ENCODE results near the gene GRIA1.

The GRIA1 gene

GRCh38 chr5:153490118-153491037, at the start of gene GRIA1:
Gene GRIA1, plus strand, starts transcription at chr5:153490670.
- H3K4me1 ChIP-seq (ENCODE audit: control insufficient read depth in 1 of 2, insufficient read depth in 2 of 2, low read length in 2 of 2) = no peaks in the 10 kb centered on the region
- H3K9me3 ChIP-seq (ENCODE audit: control insufficient read depth in 1 of 2, low read length in 2 of 2) = no peaks in the 10 kb centered on the region
- no peak within 1 kb of the TSS for H3K27ac ChIP-seq (ENCODE audit: low read depth, low read length)
- H3K36me3 ChIP-seq (ENCODE audit: control insufficient read depth in 1 of 2, insufficient read depth in 2 of 2, low read length in 2 of 2) = no peaks in the 10 kb centered on the region
- peaks cover 15 to 19% of the 10 kb centered on the region in 2 donors for H3K27me3 ChIP-seq (ENCODE audit: control insufficient read depth in 1 of 2, insufficient read depth in 2 of 2, low read length in 2 of 2)
- no peak within 1 kb of the TSS for H3K9ac ChIP-seq (ENCODE audit: low read depth in 1 of 2, low read length in 2 of 2)
- no peak within 1 kb of the TSS for H3K4me3 ChIP-seq (ENCODE audit: low read depth in 1 of 2, low read length in 2 of 2)

GRCh38 chr5:153445875-153446579, 44.4 kb upstream of the GRIA1 start:
- no peaks in the 10 kb centered on the region for H3K4me1 ChIP-seq (ENCODE audit: control insufficient read depth in 1 of 2, insufficient read depth in 2 of 2, low read length in 2 of 2)
- no peak overlapping the region for H3K27ac ChIP-seq (ENCODE audit: low read depth, low read length)
- no peaks in the 10 kb centered on the region for H3K27me3 ChIP-seq (ENCODE audit: control insufficient read depth in 1 of 2, insufficient read depth in 2 of 2, low read length in 2 of 2)
- no peaks in the 10 kb centered on the region for H3K36me3 ChIP-seq (ENCODE audit: control insufficient read depth in 1 of 2, insufficient read depth in 2 of 2, low read length in 2 of 2)
- H3K4me3 ChIP-seq (ENCODE audit: low read depth in 1 of 2, low read length in 2 of 2) = no peak overlapping the region
- H3K9ac ChIP-seq (ENCODE audit: low read depth in 1 of 2, low read length in 2 of 2) = no peak overlapping the region
- no peaks in the 10 kb centered on the region for H3K9me3 ChIP-seq (ENCODE audit: control insufficient read depth in 1 of 2, low read length in 2 of 2)

DNA sequence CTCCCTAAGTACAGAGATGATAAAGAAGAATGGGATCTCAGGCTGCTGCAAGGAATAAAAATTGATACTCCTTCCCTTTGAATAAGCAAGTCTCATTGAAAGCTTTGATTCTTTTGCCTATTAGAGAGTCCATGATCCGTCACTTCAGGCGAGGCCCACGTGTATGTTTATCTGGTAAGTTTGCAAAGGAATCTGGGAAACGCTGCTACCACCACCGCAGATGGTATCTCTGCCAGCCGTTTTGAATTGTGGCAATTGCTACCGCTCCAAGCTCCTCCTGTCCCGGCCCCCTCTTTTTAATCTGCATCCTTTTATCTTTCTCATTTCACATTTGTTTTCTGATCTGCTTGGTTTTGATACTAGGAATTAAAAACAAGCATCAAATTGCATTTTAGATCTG, 42.9 kb upstream of the GRIA1 start:
- Histone ChIP-seq H3K4me1 (ENCODE audit: control insufficient read depth in 1 of 2, insufficient read depth in 2 of 2, low read length in 2 of 2) (no peaks in the 10 kb centered on the region), H3K9me3 (ENCODE audit: control insufficient read depth in 1 of 2, low read length in 2 of 2) (no peaks in the 10 kb centered on the region), H3K36me3 (ENCODE audit: control insufficient read depth in 1 of 2, insufficient read depth in 2 of 2, low read length in 2 of 2) (no peaks in the 10 kb centered on the region), H3K9ac (ENCODE audit: low read depth in 1 of 2, low read length in 2 of 2) (no peak overlapping the region), H3K27ac (ENCODE audit: low read depth, low read length) (no peak overlapping the region), H3K27me3 (ENCODE audit: control insufficient read depth in 1 of 2, insufficient read depth in 2 of 2, low read length in 2 of 2) (no peaks in the 10 kb centered on the region), H3K4me3 (ENCODE audit: low read depth in 1 of 2, low read length in 2 of 2) (no peak overlapping the region)

- Histone ChIP-seq H3K4me1 (ENCODE audit: control insufficient read depth in 1 of 2, insufficient read depth in 2 of 2, low read length in 2 of 2) (no peaks in the 10 kb centered on the region), H3K4me3 (ENCODE audit: low read depth in 1 of 2, low read length in 2 of 2) (no peak overlapping the region), H3K9me3 (ENCODE audit: control insufficient read depth in 1 of 2, low read length in 2 of 2) (no peaks in the 10 kb centered on the region), H3K27me3 (ENCODE audit: control insufficient read depth in 1 of 2, insufficient read depth in 2 of 2, low read length in 2 of 2) (no peaks in the 10 kb centered on the region), H3K9ac (ENCODE audit: low read depth in 1 of 2, low read length in 2 of 2) (no peak overlapping the region), H3K27ac (ENCODE audit: low read depth, low read length) (no peak overlapping the region), H3K36me3 (ENCODE audit: control insufficient read depth in 1 of 2, insufficient read depth in 2 of 2, low read length in 2 of 2) (no peaks in the 10 kb centered on the region)
These were observed 34.1 kb upstream of the GRIA1 start for GRCh38 chr5:153456354-153456753.

GRCh38 chr5:153456993-153457392, 33.5 kb upstream of the GRIA1 start:
- H3K27me3 ChIP-seq (ENCODE audit: control insufficient read depth in 1 of 2, insufficient read depth in 2 of 2, low read length in 2 of 2) = no peaks in the 10 kb centered on the region
- H3K27ac ChIP-seq (ENCODE audit: low read depth, low read length) = no peak overlapping the region
- H3K36me3 ChIP-seq (ENCODE audit: control insufficient read depth in 1 of 2, insufficient read depth in 2 of 2, low read length in 2 of 2) = no peaks in the 10 kb centered on the region
- no peaks in the 10 kb centered on the region for H3K9me3 ChIP-seq (ENCODE audit: control insufficient read depth in 1 of 2, low read length in 2 of 2)
- H3K4me3 ChIP-seq (ENCODE audit: low read depth in 1 of 2, low read length in 2 of 2) = no peak overlapping the region
- H3K9ac ChIP-seq (ENCODE audit: low read depth in 1 of 2, low read length in 2 of 2) = no peak overlapping the region
- H3K4me1 ChIP-seq (ENCODE audit: control insufficient read depth in 1 of 2, insufficient read depth in 2 of 2, low read length in 2 of 2) = no peaks in the 10 kb centered on the region

DNA sequence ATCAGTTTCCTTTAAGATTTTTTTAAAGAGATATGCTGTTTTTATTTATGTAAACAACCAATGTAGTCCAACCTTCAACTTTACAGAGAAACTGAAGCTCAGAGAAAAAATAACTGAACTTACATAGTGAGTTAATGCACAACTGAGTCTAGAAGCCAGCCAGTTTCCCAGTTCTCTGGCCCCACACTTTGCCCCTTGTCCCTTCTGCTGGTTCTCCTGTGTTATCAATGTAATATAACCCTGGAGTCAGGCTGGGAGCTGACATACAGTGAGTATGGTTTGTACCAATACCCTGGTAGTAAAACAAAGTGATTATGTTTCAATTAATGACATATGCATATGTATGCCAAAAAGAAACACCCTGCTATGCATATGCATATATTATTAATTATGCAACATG, 32.2 kb upstream of the GRIA1 start:
- Histone ChIP-seq H3K27ac (ENCODE audit: low read depth, low read length) (no peak overlapping the region), H3K4me3 (ENCODE audit: low read depth in 1 of 2, low read length in 2 of 2) (no peak overlapping the region), H3K9ac (ENCODE audit: low read depth in 1 of 2, low read length in 2 of 2) (no peak overlapping the region), H3K9me3 (ENCODE audit: control insufficient read depth in 1 of 2, low read length in 2 of 2) (no peaks in the 10 kb centered on the region), H3K36me3 (ENCODE audit: control insufficient read depth in 1 of 2, insufficient read depth in 2 of 2, low read length in 2 of 2) (no peaks in the 10 kb centered on the region), H3K4me1 (ENCODE audit: control insufficient read depth in 1 of 2, insufficient read depth in 2 of 2, low read length in 2 of 2) (no peaks in the 10 kb centered on the region), H3K27me3 (ENCODE audit: control insufficient read depth in 1 of 2, insufficient read depth in 2 of 2, low read length in 2 of 2) (no peaks in the 10 kb centered on the region)

DNA sequence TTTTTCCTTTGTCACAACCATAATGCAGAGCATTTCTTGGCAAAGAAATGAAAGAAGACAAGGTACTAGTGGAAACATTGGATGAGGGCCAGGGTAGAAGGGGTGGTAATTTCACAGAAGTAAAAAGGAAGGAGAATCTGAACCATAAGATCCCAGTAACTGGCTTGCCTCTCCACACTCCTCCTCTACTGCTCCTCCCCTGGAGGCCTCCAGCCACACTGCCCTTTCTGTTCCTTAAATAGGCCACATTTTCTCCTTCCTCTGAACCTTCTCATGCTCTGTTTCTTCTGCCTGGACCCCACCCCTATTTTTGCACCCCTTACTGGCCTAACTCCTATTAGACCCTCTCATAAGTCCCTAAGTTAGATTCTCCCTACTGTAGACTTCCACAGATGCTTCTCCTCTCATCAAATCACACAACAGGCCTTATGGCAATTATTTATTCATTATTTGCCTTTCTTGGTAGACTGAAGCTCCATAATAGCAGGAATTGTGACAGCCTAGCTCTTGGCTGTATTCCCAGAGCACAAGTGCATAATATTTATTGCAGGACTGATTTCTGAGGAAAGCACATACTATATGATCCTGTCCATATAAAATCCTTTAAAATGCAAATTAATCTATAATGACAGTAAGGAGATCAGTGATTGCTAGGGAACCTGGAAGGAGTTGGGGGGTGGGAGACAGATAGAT, 31.3 kb upstream of the GRIA1 start:
- Histone ChIP-seq H3K27ac (ENCODE audit: low read depth, low read length) (no peak overlapping the region), H3K9ac (ENCODE audit: low read depth in 1 of 2, low read length in 2 of 2) (no peak overlapping the region), H3K36me3 (ENCODE audit: control insufficient read depth in 1 of 2, insufficient read depth in 2 of 2, low read length in 2 of 2) (no peaks in the 10 kb centered on the region), H3K9me3 (ENCODE audit: control insufficient read depth in 1 of 2, low read length in 2 of 2) (no peaks in the 10 kb centered on the region), H3K4me1 (ENCODE audit: control insufficient read depth in 1 of 2, insufficient read depth in 2 of 2, low read length in 2 of 2) (no peaks in the 10 kb centered on the region), H3K4me3 (ENCODE audit: low read depth in 1 of 2, low read length in 2 of 2) (no peak overlapping the region), H3K27me3 (ENCODE audit: control insufficient read depth in 1 of 2, insufficient read depth in 2 of 2, low read length in 2 of 2) (no peaks in the 10 kb centered on the region)

GRCh38 chr5:153460421-153460820, 30.0 kb upstream of the GRIA1 start:
- H3K9me3 ChIP-seq (ENCODE audit: control insufficient read depth in 1 of 2, low read length in 2 of 2) = no peaks in the 10 kb centered on the region
- H3K9ac ChIP-seq (ENCODE audit: low read depth in 1 of 2, low read length in 2 of 2) = no peak overlapping the region
- H3K4me3 ChIP-seq (ENCODE audit: low read depth in 1 of 2, low read length in 2 of 2) = no peak overlapping the region
- no peak overlapping the region for H3K27ac ChIP-seq (ENCODE audit: low read depth, low read length)
- H3K27me3 ChIP-seq (ENCODE audit: control insufficient read depth in 1 of 2, insufficient read depth in 2 of 2, low read length in 2 of 2) = no peaks in the 10 kb centered on the region
- no peaks in the 10 kb centered on the region for H3K36me3 ChIP-seq (ENCODE audit: control insufficient read depth in 1 of 2, insufficient read depth in 2 of 2, low read length in 2 of 2)
- H3K4me1 ChIP-seq (ENCODE audit: control insufficient read depth in 1 of 2, insufficient read depth in 2 of 2, low read length in 2 of 2) = no peaks in the 10 kb centered on the region

DNA sequence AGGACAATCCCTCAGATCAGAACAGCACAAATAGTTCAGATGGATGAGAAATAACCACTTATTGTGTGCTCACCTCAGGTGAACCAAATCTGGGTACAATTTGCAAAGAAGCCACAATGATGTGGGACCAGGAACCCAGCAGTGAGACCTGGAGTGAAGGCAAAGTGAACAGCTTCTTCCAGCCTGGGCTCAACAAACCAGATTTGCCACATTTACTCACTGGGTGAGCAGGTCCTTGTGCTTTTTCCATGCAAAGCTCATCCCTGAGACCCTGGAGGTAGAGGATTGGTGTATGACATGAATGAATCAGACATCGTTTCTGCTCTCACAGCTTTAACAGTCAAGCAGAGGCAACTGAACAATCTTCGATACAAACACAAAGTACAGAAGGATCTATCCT, 29.1 kb upstream of the GRIA1 start:
- no peaks in the 10 kb centered on the region for H3K36me3 ChIP-seq (ENCODE audit: control insufficient read depth in 1 of 2, insufficient read depth in 2 of 2, low read length in 2 of 2)
- H3K27ac ChIP-seq (ENCODE audit: low read depth, low read length) = no peak overlapping the region
- no peak overlapping the region for H3K4me3 ChIP-seq (ENCODE audit: low read depth in 1 of 2, low read length in 2 of 2)
- no peaks in the 10 kb centered on the region for H3K27me3 ChIP-seq (ENCODE audit: control insufficient read depth in 1 of 2, insufficient read depth in 2 of 2, low read length in 2 of 2)
- H3K9ac ChIP-seq (ENCODE audit: low read depth in 1 of 2, low read length in 2 of 2) = no peak overlapping the region
- H3K9me3 ChIP-seq (ENCODE audit: control insufficient read depth in 1 of 2, low read length in 2 of 2) = no peaks in the 10 kb centered on the region
- no peaks in the 10 kb centered on the region for H3K4me1 ChIP-seq (ENCODE audit: control insufficient read depth in 1 of 2, insufficient read depth in 2 of 2, low read length in 2 of 2)

- Histone ChIP-seq H3K4me3 (ENCODE audit: low read depth in 1 of 2, low read length in 2 of 2) (no peak overlapping the region), H3K27me3 (ENCODE audit: control insufficient read depth in 1 of 2, insufficient read depth in 2 of 2, low read length in 2 of 2) (no peaks in the 10 kb centered on the region), H3K9ac (ENCODE audit: low read depth in 1 of 2, low read length in 2 of 2) (no peak overlapping the region), H3K4me1 (ENCODE audit: control insufficient read depth in 1 of 2, insufficient read depth in 2 of 2, low read length in 2 of 2) (no peaks in the 10 kb centered on the region), H3K9me3 (ENCODE audit: control insufficient read depth in 1 of 2, low read length in 2 of 2) (no peaks in the 10 kb centered on the region), H3K27ac (ENCODE audit: low read depth, low read length) (no peak overlapping the region), H3K36me3 (ENCODE audit: control insufficient read depth in 1 of 2, insufficient read depth in 2 of 2, low read length in 2 of 2) (no peaks in the 10 kb centered on the region)
These were observed 26.7 kb upstream of the GRIA1 start for GRCh38 chr5:153463806-153464205.

Data from duodenal mucosa (tissue), 2 donors.